K562 (cell line): ENCODE measurements around the gene GON4L. TPM values are rescaled to one million over a fixed set of nuclear protein-coding genes. Genes with fewer than 3 reads are reported as not detected.
"Not testable (repeated sequence)": the region's sequence is repeated elsewhere in the genome, so short reads cannot be mapped to it uniquely, and the experiment has no call there.

Experiments
- CBX3 ChIP-seq, 2 experiments: IDR thresholded peaks; 1 replicate in 1 of 2; 2 replicates in 1 of 2; pipeline ENCODE4 v1.6.1; 2012; ENCODE audit warnings: inconsistent platforms in 2 of 2, low read length in 2 of 2, borderline replicate concordance in 1 of 2, control low read depth in 1 of 2
- ELF4 ChIP-seq: fragments of 450-650 bp; formaldehyde crosslinking; IDR thresholded peaks from 2 replicates; pipeline ENCODE4 v1.4.0; 2022; ENCODE audit warnings: missing genetic modification characterization
- JUN ChIP-seq, 2 experiments: sonication (generic) in 1 of 2; formaldehyde crosslinking in 1 of 2; IDR thresholded peaks; 2 replicates each; pipeline versions ENCODE4 v1.6.1 to v1.8.0; 2012 to 2022; ENCODE audit warnings: borderline replicate concordance in 2 of 2, mild to moderate bottlenecking in 2 of 2, improper control_type of control experiment in 1 of 2, low read depth in 1 of 2, low read length in 1 of 2, missing genetic modification reagents in 1 of 2
- MBD2 ChIP-seq: sonication (generic); IDR thresholded peaks from 2 replicates; pipeline ENCODE4 v1.6.1; 2016; ENCODE audit warnings: low read depth, borderline replicate concordance
- POLR2B ChIP-seq: fragments of 450-650 bp; IDR thresholded peaks from 2 replicates; pipeline ENCODE4 v1.6.1; 2018; ENCODE audit warnings: low read depth; ENCODE audit not compliant: partially characterized antibody
- ZZZ3 ChIP-seq: fragments of 450-650 bp; IDR thresholded peaks from 2 replicates; pipeline ENCODE4 v1.6.1; 2016; ENCODE audit warnings: antibody characterized with exemption, mild to moderate bottlenecking, moderate library complexity
- polyA plus RNA-seq, 8 experiments: library from polyadenylated mRNA; depleted of rRNA in 4 of 8; stranded (reverse) in 5 of 8; unstranded in 3 of 8; fragments of >200 nt; fragmentation: Nextera tagmentation in 2 of 8; fragmentation: Illumina TruSeq in 1 of 8; extraction: Ambion mirVana in 2 of 8; extraction: Trizol in 1 of 8; gene quantifications; 2 replicates each; pipeline versions ENCODE4 v1.2.1 to v1.2.3, GENCODE V29; 2011 to 2014; ENCODE audit warnings: inconsistent platforms in 1 of 8, missing spikeins in 1 of 8
- total RNA-seq, 7 experiments: library from RNA; depleted of rRNA in 6 of 7; stranded (reverse); fragments of >200 nt in 6 of 7; fragmentation: Illumina TruSeq in 2 of 7; extraction: Trizol in 2 of 7; gene quantifications; 2 replicates each; pipeline versions ENCODE4 v1.2.1 to v1.2.3, GENCODE V29; 2011 to 2021; ENCODE audit warnings: low replicate concordance in 1 of 7
- TF ChIP-seq, protein P1 (sequence below): fragments of 450-650 bp; IDR thresholded peaks from 2 replicates; pipeline ENCODE4 v1.6.1; 2016; ENCODE audit warnings: borderline replicate concordance
- TF ChIP-seq, protein P2 (sequence below), 2 experiments: fragments of 150-350 bp in 1 of 2; IDR thresholded peaks; 2 replicates each; pipeline ENCODE4 v1.6.1; 2012 to 2016; ENCODE audit warnings: low read depth in 2 of 2, low read length in 2 of 2, mild to moderate bottlenecking in 1 of 2, moderate library complexity in 1 of 2

The GON4L gene
- total and polyA plus RNA-seq, 9 of the 15 experiments (the other 6 are each of a cell fraction or from before 2014, with no cell fraction given), result 20.2 to 47.4 (median 33.6) TPM

GRCh38 chr1:155745284-155746228, 111.5 kb downstream of the GON4L start (continued):
- TF ChIP-seq, protein P1, sequence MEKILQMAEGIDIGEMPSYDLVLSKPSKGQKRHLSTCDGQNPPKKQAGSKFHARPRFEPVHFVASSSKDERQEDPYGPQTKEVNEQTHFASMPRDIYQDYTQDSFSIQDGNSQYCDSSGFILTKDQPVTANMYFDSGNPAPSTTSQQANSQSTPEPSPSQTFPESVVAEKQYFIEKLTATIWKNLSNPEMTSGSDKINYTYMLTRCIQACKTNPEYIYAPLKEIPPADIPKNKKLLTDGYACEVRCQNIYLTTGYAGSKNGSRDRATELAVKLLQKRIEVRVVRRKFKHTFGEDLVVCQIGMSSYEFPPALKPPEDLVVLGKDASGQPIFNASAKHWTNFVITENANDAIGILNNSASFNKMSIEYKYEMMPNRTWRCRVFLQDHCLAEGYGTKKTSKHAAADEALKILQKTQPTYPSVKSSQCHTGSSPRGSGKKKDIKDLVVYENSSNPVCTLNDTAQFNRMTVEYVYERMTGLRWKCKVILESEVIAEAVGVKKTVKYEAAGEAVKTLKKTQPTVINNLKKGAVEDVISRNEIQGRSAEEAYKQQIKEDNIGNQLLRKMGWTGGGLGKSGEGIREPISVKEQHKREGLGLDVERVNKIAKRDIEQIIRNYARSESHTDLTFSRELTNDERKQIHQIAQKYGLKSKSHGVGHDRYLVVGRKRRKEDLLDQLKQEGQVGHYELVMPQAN, result 0 out of 2 replicates have a peak, but pooled peaks have one; percentile 42
- TF ChIP-seq MBD2 (peak; percentile 54; the same call in 1 of the 2 replicates), ELF4 (CRISPR knock-in tag) (0 out of 2 replicates have a peak, but pooled peaks have one; percentile 14), POLR2B (peak; percentile 79), JUN (IDR thresholded peaks at IDR 0.05; ENCODE audit: borderline replicate concordance, low read depth, low read length) (peak; percentile 6; the same call in 1 of the 2 replicates), CBX3 (IDR thresholded peaks at IDR 0.05; ENCODE audit: borderline replicate concordance in 1 of 2, low read length in 2 of 2) (peak in 1 of 2 experiments; percentile 50; a peak in 1 of 3 replicates), ZZZ3 (peak; percentile 19; the same call in 1 of the 2 replicates)
- not testable (repeated sequence) for TF ChIP-seq JUN (CRISPR knock-in tag; IDR thresholded peaks at IDR 0.05; ENCODE audit: borderline replicate concordance)
- TF ChIP-seq, protein P2, sequence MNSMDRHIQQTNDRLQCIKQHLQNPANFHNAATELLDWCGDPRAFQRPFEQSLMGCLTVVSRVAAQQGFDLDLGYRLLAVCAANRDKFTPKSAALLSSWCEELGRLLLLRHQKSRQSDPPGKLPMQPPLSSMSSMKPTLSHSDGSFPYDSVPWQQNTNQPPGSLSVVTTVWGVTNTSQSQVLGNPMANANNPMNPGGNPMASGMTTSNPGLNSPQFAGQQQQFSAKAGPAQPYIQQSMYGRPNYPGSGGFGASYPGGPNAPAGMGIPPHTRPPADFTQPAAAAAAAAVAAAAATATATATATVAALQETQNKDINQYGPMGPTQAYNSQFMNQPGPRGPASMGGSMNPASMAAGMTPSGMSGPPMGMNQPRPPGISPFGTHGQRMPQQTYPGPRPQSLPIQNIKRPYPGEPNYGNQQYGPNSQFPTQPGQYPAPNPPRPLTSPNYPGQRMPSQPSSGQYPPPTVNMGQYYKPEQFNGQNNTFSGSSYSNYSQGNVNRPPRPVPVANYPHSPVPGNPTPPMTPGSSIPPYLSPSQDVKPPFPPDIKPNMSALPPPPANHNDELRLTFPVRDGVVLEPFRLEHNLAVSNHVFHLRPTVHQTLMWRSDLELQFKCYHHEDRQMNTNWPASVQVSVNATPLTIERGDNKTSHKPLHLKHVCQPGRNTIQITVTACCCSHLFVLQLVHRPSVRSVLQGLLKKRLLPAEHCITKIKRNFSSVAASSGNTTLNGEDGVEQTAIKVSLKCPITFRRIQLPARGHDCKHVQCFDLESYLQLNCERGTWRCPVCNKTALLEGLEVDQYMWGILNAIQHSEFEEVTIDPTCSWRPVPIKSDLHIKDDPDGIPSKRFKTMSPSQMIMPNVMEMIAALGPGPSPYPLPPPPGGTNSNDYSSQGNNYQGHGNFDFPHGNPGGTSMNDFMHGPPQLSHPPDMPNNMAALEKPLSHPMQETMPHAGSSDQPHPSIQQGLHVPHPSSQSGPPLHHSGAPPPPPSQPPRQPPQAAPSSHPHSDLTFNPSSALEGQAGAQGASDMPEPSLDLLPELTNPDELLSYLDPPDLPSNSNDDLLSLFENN (IDR thresholded peaks at IDR 0.05; ENCODE audit: low read depth in 2 of 2, low read length in 2 of 2), result 0 out of 4 replicates have a peak, but pooled peaks of 1 of the 2 experiments have one; percentile 30
- TF ChIP-seq, all 486 proteins: peak for 107; not testable (repeated sequence) for 379
